ENCODE measurements around the gene ZNF772. TPM values are rescaled to one million over a fixed set of nuclear protein-coding genes. Genes with fewer than 3 reads are reported as not detected.

The ZNF772 gene
- total RNA-seq, 4 donors from 2014 or later: 6.2 to 18.6 (median 11.5) TPM

DNA sequence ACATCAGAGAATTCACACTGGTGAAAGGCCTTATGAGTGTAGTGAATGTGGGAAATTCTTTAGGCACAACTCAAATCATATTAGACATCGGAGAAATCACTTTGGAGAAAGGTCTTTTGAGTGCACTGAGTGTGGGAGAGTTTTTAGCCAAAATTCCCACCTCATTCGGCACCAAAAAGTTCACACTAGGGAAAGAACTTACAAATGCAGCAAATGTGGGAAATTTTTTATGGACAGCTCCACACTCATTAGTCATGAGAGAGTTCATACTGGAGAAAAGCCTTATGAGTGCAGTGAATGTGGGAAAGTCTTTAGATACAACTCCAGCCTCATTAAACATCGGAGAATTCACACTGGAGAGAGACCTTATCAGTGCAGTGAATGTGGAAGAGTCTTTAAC is 56.3 kb downstream of the ZNF772 start:
- TF ChIP-seq, protein P1, sequence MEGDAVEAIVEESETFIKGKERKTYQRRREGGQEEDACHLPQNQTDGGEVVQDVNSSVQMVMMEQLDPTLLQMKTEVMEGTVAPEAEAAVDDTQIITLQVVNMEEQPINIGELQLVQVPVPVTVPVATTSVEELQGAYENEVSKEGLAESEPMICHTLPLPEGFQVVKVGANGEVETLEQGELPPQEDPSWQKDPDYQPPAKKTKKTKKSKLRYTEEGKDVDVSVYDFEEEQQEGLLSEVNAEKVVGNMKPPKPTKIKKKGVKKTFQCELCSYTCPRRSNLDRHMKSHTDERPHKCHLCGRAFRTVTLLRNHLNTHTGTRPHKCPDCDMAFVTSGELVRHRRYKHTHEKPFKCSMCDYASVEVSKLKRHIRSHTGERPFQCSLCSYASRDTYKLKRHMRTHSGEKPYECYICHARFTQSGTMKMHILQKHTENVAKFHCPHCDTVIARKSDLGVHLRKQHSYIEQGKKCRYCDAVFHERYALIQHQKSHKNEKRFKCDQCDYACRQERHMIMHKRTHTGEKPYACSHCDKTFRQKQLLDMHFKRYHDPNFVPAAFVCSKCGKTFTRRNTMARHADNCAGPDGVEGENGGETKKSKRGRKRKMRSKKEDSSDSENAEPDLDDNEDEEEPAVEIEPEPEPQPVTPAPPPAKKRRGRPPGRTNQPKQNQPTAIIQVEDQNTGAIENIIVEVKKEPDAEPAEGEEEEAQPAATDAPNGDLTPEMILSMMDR (IDR thresholded peaks at IDR 0.05; ENCODE audit: low read depth): no peak

- TF ChIP-seq, protein P1 (IDR thresholded peaks at IDR 0.05; ENCODE audit: low read depth): no peak
Measured at GRCh38 chr19:57419439-57419838, 57.9 kb downstream of the ZNF772 start.

Small RNA genes lying within 50 kb of the gene (small RNA-seq; reads per million reads assigned to genes)
- not detected for gene VN1R107P

Other genes starting within 250 kb of the ZNF772 start
- gene AURKC, start 246.5 kb downstream of the ZNF772 start, total RNA-seq: 1 to 10 TPM in 2 of 4 donors, under 1 TPM in 2; 0.33 to 2.1 (median 0.81) TPM
- 10 to 100 TPM; 14.6 to 22.6 (median 17.3) TPM for gene ZNF805, start 236.9 kb downstream of the ZNF772 start, total RNA-seq
- 10 to 100 TPM; 49.1 to 71.7 (median 61.1) TPM for gene ZNF460, start 197.1 kb downstream of the ZNF772 start, total RNA-seq
- gene ZNF543, start 157.1 kb downstream of the ZNF772 start, total RNA-seq: 1 to 10 TPM; 3.8 to 8.3 (median 7.1) TPM
- gene ZNF304, start 126.3 kb downstream of the ZNF772 start, total RNA-seq: 1 to 10 TPM; 6.1 to 9.7 (median 7.0) TPM
- gene TRAPPC2B, start 114.0 kb downstream of the ZNF772 start, total RNA-seq: 10 to 100 TPM in 3 of 4 donors, 1 to 10 TPM in 1; 9.4 to 24.3 (median 22.4) TPM
- 1 to 10 TPM; 1.1 to 4.8 (median 2.5) TPM for gene ZNF547, start 114.0 kb downstream of the ZNF772 start, total RNA-seq
- 10 to 100 TPM; 16.6 to 37.4 (median 17.3) TPM for gene ZNF548, start 87.7 kb downstream of the ZNF772 start, total RNA-seq
- 10 to 100 TPM in 3 of 4 donors, 1 to 10 TPM in 1; 8.0 to 14.1 (median 12.4) TPM for gene ZNF17, start 66.4 kb downstream of the ZNF772 start, total RNA-seq
- gene ZNF749, start 42.2 kb downstream of the ZNF772 start, total RNA-seq: 1 to 10 TPM; 2.9 to 5.1 (median 3.8) TPM
- 1 to 10 TPM in 1 of 4 donors, under 1 TPM in 3; 0.22 to 1.1 (median 0.72) TPM for gene VN1R1, start 20.4 kb downstream of the ZNF772 start, total RNA-seq
- 10 to 100 TPM in 1 of 4 donors, 1 to 10 TPM in 3; 7.7 to 13.4 (median 9.5) TPM for gene ZNF419, start 10.2 kb upstream of the ZNF772 start, total RNA-seq
- gene ZNF773, start 22.4 kb upstream of the ZNF772 start, total RNA-seq: 10 to 100 TPM in 3 of 4 donors, 1 to 10 TPM in 1; 6.5 to 16.5 (median 14.3) TPM
- gene ZNF549, start 49.8 kb upstream of the ZNF772 start, total RNA-seq: 1 to 10 TPM; 4.1 to 4.8 (median 4.5) TPM
- gene ZNF550, start 82.3 kb upstream of the ZNF772 start, total RNA-seq: 1 to 10 TPM; 6.6 to 8.1 (median 7.5) TPM
- gene ZNF416, start 101.3 kb upstream of the ZNF772 start, total RNA-seq: 1 to 10 TPM; 2.9 to 4.7 (median 3.4) TPM
- 1 to 10 TPM in 3 of 4 donors, under 1 TPM in 1; 0.65 to 8.7 (median 3.9) TPM for gene ZIK1, start 106.6 kb upstream of the ZNF772 start, total RNA-seq
- 1 to 10 TPM; 1.1 to 3.8 (median 2.6) TPM for gene ZNF530, start 122.3 kb upstream of the ZNF772 start, total RNA-seq
- 10 to 100 TPM; 10.6 to 20.3 (median 13.1) TPM for gene ZNF134, start 136.7 kb upstream of the ZNF772 start, total RNA-seq
- 10 to 100 TPM in 2 of 4 donors, 1 to 10 TPM in 2; 8.2 to 11.0 (median 10.0) TPM for gene ZNF211, start 155.6 kb upstream of the ZNF772 start, total RNA-seq
- not detected for gene ZSCAN4, start 191.4 kb upstream of the ZNF772 start, total RNA-seq
- 1 to 10 TPM; 3.6 to 6.8 (median 6.3) TPM for gene ZNF551, start 204.4 kb upstream of the ZNF772 start, total RNA-seq
- gene ZNF154, start 231.6 kb upstream of the ZNF772 start, total RNA-seq: 1 to 10 TPM; 1.9 to 3.0 (median 2.7) TPM